ENCODE data around the gene GASK1A.

GASK1A gene

GRCh38 chr3:43000387-43000786 lies 21.3 kb downstream of the GASK1A start:
- H3K9ac ChIP-seq (ENCODE audit: low read length): no peak overlapping the region
- H4K20me1 ChIP-seq (ENCODE audit: low read depth, low read length): no peaks in the 10 kb centered on the region
- H3K79me2 ChIP-seq (ENCODE audit: insufficient read depth, low read length): no peaks in the 10 kb centered on the region
- no peaks in the 10 kb centered on the region for H3K9me2 ChIP-seq (replicated peaks; ENCODE audit: insufficient read depth, low read length)
- H3F3A ChIP-seq (ENCODE audit: insufficient read depth): no peaks in the 10 kb centered on the region
- no peaks in the 10 kb centered on the region for H3K9me3 ChIP-seq (ENCODE audit: insufficient read depth, low read length)
- H3K4me2 ChIP-seq (ENCODE audit: low read depth, low read length, poor library complexity, severe bottlenecking): no peak overlapping the region
- no peaks in the 10 kb centered on the region for H3K36me3 ChIP-seq (ENCODE audit: low read length)
- H2AFZ ChIP-seq (ENCODE audit: low read depth, low read length, severe bottlenecking): no peak overlapping the region
- TF ChIP-seq EZH2phosphoT487 (conservative IDR thresholded peaks at IDR 0.05; ENCODE audit: low read length) (no peak), CTCF (IDR thresholded peaks at IDR 0.05; ENCODE audit: insufficient read depth, low read length, poor library complexity, severe bottlenecking) (no peak)
- H3K27me3 ChIP-seq (ENCODE audit: low read length): no peaks in the 10 kb centered on the region
- no peak overlapping the region for H3K4me3 ChIP-seq (ENCODE audit: insufficient read depth, low read length, poor library complexity, severe bottlenecking)
- H3K27ac ChIP-seq (ENCODE audit: low read depth, low read length): no peak overlapping the region

GRCh38 chr3:43001094-43001553 lies 22.0 kb downstream of the GASK1A start:
- TF ChIP-seq EZH2phosphoT487 (conservative IDR thresholded peaks at IDR 0.05; ENCODE audit: low read length) (no peak), CTCF (IDR thresholded peaks at IDR 0.05; ENCODE audit: insufficient read depth, low read length, poor library complexity, severe bottlenecking) (no peak)
- H3K9me2 ChIP-seq (replicated peaks; ENCODE audit: insufficient read depth, low read length): no peaks in the 10 kb centered on the region
- H3K4me3 ChIP-seq (ENCODE audit: insufficient read depth, low read length, poor library complexity, severe bottlenecking): no peak overlapping the region
- H3K9ac ChIP-seq (ENCODE audit: low read length): no peak overlapping the region
- no peaks in the 10 kb centered on the region for H4K20me1 ChIP-seq (ENCODE audit: low read depth, low read length)
- no peaks in the 10 kb centered on the region for H3F3A ChIP-seq (ENCODE audit: insufficient read depth)
- H3K4me2 ChIP-seq (ENCODE audit: low read depth, low read length, poor library complexity, severe bottlenecking): no peak overlapping the region
- H3K27ac ChIP-seq (ENCODE audit: low read depth, low read length): no peak overlapping the region
- H3K27me3 ChIP-seq (ENCODE audit: low read length): no peaks in the 10 kb centered on the region
- H2AFZ ChIP-seq (ENCODE audit: low read depth, low read length, severe bottlenecking): no peak overlapping the region
- H3K36me3 ChIP-seq (ENCODE audit: low read length): no peaks in the 10 kb centered on the region
- no peaks in the 10 kb centered on the region for H3K9me3 ChIP-seq (ENCODE audit: insufficient read depth, low read length)
- no peaks in the 10 kb centered on the region for H3K79me2 ChIP-seq (ENCODE audit: insufficient read depth, low read length)

- no peak for TF ChIP-seq EZH2phosphoT487 (conservative IDR thresholded peaks at IDR 0.05; ENCODE audit: low read length)
- TF ChIP-seq CTCF (IDR thresholded peaks at IDR 0.05; ENCODE audit: insufficient read depth, low read length, poor library complexity, severe bottlenecking): no peak
- H4K20me1 ChIP-seq (ENCODE audit: low read depth, low read length): no peaks in the 10 kb centered on the region
- H3K27ac ChIP-seq (ENCODE audit: low read depth, low read length): no peak overlapping the region
- no peaks in the 10 kb centered on the region for H3K9me2 ChIP-seq (replicated peaks; ENCODE audit: insufficient read depth, low read length)
- no peak overlapping the region for H3K4me3 ChIP-seq (ENCODE audit: insufficient read depth, low read length, poor library complexity, severe bottlenecking)
- H3K27me3 ChIP-seq (ENCODE audit: low read length): no peaks in the 10 kb centered on the region
- H3F3A ChIP-seq (ENCODE audit: insufficient read depth): no peaks in the 10 kb centered on the region
- no peaks in the 10 kb centered on the region for H3K79me2 ChIP-seq (ENCODE audit: insufficient read depth, low read length)
- H3K36me3 ChIP-seq (ENCODE audit: low read length): no peaks in the 10 kb centered on the region
- H2AFZ ChIP-seq (ENCODE audit: low read depth, low read length, severe bottlenecking): no peak overlapping the region
- H3K4me2 ChIP-seq (ENCODE audit: low read depth, low read length, poor library complexity, severe bottlenecking): no peak overlapping the region
- H3K9ac ChIP-seq (ENCODE audit: low read length): no peak overlapping the region
- no peaks in the 10 kb centered on the region for H3K9me3 ChIP-seq (ENCODE audit: insufficient read depth, low read length)
Measured at GRCh38 chr3:43001556-43002121, 22.5 kb downstream of the GASK1A start.

All from SU-DHL-6 (cell line).